ENCODE data around the gene AIP. TPM values are rescaled to one million over a fixed set of nuclear protein-coding genes. Genes with fewer than 3 reads are reported as not detected.

The AIP gene
- total RNA-seq, 1 experiment from 2014 or later: 35.6 TPM

- no peak overlapping the region for H4K91ac ChIP-seq (ENCODE audit: insufficient read length, low read depth, low read length)
- no peak for DNase-seq
- Mint-ChIP-seq H3K4me3 (no peak overlapping the region), H3K4me1 (peaks cover 0 to 3% of the 10 kb centered on the region in 2 experiments; a peak in 1 of 4 replicates), H3K27me3 (ENCODE audit: low read depth) (peaks cover 23% of the 10 kb centered on the region), H3K27ac (no peak overlapping the region), H3K36me3 (ENCODE audit: insufficient read depth in 1 of 3, low read depth in 3 of 3) (no peaks in the 10 kb centered on the region; a peak in 2 of 7 replicates), H3K9me3 (peaks cover 0 to 4% of the 10 kb centered on the region in 2 experiments; a peak in 2 of 5 replicates)
- no peak overlapping the region for H2AFZ ChIP-seq (ENCODE audit: low read length)
- no peak overlapping the region for H2BK12ac ChIP-seq (ENCODE audit: insufficient read length, low read depth, low read length)
- H3K79me1 ChIP-seq (ENCODE audit: insufficient read depth, low read depth, low read length, poor library complexity, severe bottlenecking): no peaks in the 10 kb centered on the region
- TF ChIP-seq CTCF (conservative IDR thresholded peaks at IDR 0.05): no peak
- H3K4ac ChIP-seq (ENCODE audit: low read depth, low read length): no peak overlapping the region
- no peaks in the 10 kb centered on the region for H3K79me2 ChIP-seq (ENCODE audit: insufficient read depth, low read length)
- no peak overlapping the region for H3K14ac ChIP-seq (ENCODE audit: insufficient read depth, low read length)
- no peak overlapping the region for H3K4me2 ChIP-seq (ENCODE audit: insufficient read depth, insufficient read length, low read length)
- no peak overlapping the region for H2BK20ac ChIP-seq (ENCODE audit: low read depth, low read length, poor library complexity, severe bottlenecking)
- H4K20me1 ChIP-seq (ENCODE audit: control insufficient read depth, insufficient read depth, insufficient read length): no peaks in the 10 kb centered on the region
- no peak overlapping the region for H3K18ac ChIP-seq (ENCODE audit: insufficient read length, low read depth, low read length)
- H4K5ac ChIP-seq (ENCODE audit: insufficient read length, low read depth, low read length): no peak overlapping the region
- no peaks in the 10 kb centered on the region for H3K27me3 ChIP-seq (ENCODE audit: insufficient read depth, low read length)
- H4K8ac ChIP-seq (replicated peaks; ENCODE audit: insufficient read length, low read depth, low read length): no peak overlapping the region
- no peak overlapping the region for H2BK120ac ChIP-seq (ENCODE audit: low read depth, low read length, poor library complexity, severe bottlenecking)
- H3K23ac ChIP-seq (ENCODE audit: insufficient read length, low read depth, low read length): no peak overlapping the region
- H2BK15ac ChIP-seq (ENCODE audit: low read depth, low read length): no peak overlapping the region
- no peak overlapping the region for H2AK5ac ChIP-seq (ENCODE audit: insufficient read length, low read length)
- H3K23me2 ChIP-seq (ENCODE audit: insufficient read length, low read depth, low read length, poor library complexity, severe bottlenecking): no peaks in the 10 kb centered on the region
- no peak overlapping the region for H3K9ac ChIP-seq (ENCODE audit: extremely low read depth, insufficient read length, low read length)
- no peak overlapping the region for H3T11ph ChIP-seq (ENCODE audit: low read length)
- no peaks in the 10 kb centered on the region for H3K4me1 ChIP-seq (ENCODE audit: insufficient read depth, low read length)
- H2BK5ac ChIP-seq (ENCODE audit: insufficient read length, low read length): no peak overlapping the region
- no peak overlapping the region for H3K27ac ChIP-seq (ENCODE audit: insufficient read length, low read depth, low read length)
- H3K9me3 ChIP-seq (ENCODE audit: control insufficient read depth, low read depth, low read length): no peaks in the 10 kb centered on the region
- WGBS (ENCODE audit: extremely low coverage, insufficient read length, low lambda C conversion rate): no CpG with 5 or more reads among the region's 5 CpGs
- H3K56ac ChIP-seq (ENCODE audit: insufficient read length, low read depth, low read length): no peak overlapping the region
Measured at GRCh38 chr11:67525275-67525976, 42.6 kb downstream of the AIP start.

Data from H9 (cell line).